BJ (cell line): ENCODE results near the gene SCARB1. TPM values are rescaled to one million over a fixed set of nuclear protein-coding genes. Genes with fewer than 3 reads are reported as not detected.

ENCODE experiments used
- CTCF ChIA-PET: fragments of 350-600 bp; formaldehyde crosslinking; extraction: SDS; loops from one replicate; lab custom pipeline; 2021; ENCODE audit warnings: antibody characterized with exemption, inconsistent platforms; lab: Yijun Ruan, JAX
- POLR2A ChIA-PET: fragments of 300-600 bp; sonication (Branson Sonifier 250); formaldehyde crosslinking; extraction: SDS; loops from one replicate; lab custom pipeline; 2021; ENCODE audit warnings: antibody characterized with exemption; lab: Charles Lee
- DNase-seq: peaks from one replicate; pipeline ENCODE4 v3.0.0-alpha.2; 2011; ENCODE audit warnings: low read depth
- H3K27me3 ChIP-seq: 2 replicates; pipeline ENCODE4 v1.6.0; 2011; ENCODE audit warnings: low read length; ENCODE audit not compliant: control insufficient read depth, insufficient read depth
- H3K36me3 ChIP-seq: 2 replicates; pipeline ENCODE4 v1.5.1; 2011; ENCODE audit warnings: low read length; ENCODE audit not compliant: control insufficient read depth, insufficient read depth
- H3K4me3 ChIP-seq: 2 replicates; pipeline ENCODE4 v1.5.1; 2011; ENCODE audit warnings: low read depth, mild to moderate bottlenecking, control low read depth, low read length
- polyA plus RNA-seq: library from polyadenylated mRNA; depleted of rRNA; stranded (reverse); fragments of >200 nt; gene quantifications from 2 replicates; pipeline ENCODE4 v1.2.3, GENCODE V29; 2011
- TF ChIP-seq, protein P1 (sequence below): IDR thresholded peaks from 2 replicates; pipeline ENCODE4 v1.5.1; 2011; ENCODE audit warnings: low read depth, mild to moderate bottlenecking, control low read depth, inconsistent platforms, low read length, moderate library complexity; ENCODE audit not compliant: insufficient read depth

Gene SCARB1
- polyA plus RNA-seq, 1 experiment = 38.4 TPM

- H3K4me3 ChIP-seq = no peak overlapping the region
- H3K27me3 ChIP-seq = no peaks in the 10 kb centered on the region
- TF ChIP-seq, protein P1, sequence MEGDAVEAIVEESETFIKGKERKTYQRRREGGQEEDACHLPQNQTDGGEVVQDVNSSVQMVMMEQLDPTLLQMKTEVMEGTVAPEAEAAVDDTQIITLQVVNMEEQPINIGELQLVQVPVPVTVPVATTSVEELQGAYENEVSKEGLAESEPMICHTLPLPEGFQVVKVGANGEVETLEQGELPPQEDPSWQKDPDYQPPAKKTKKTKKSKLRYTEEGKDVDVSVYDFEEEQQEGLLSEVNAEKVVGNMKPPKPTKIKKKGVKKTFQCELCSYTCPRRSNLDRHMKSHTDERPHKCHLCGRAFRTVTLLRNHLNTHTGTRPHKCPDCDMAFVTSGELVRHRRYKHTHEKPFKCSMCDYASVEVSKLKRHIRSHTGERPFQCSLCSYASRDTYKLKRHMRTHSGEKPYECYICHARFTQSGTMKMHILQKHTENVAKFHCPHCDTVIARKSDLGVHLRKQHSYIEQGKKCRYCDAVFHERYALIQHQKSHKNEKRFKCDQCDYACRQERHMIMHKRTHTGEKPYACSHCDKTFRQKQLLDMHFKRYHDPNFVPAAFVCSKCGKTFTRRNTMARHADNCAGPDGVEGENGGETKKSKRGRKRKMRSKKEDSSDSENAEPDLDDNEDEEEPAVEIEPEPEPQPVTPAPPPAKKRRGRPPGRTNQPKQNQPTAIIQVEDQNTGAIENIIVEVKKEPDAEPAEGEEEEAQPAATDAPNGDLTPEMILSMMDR = no peak
- DNase-seq = no peak
- POLR2A ChIA-PET = no interaction called here
- CTCF ChIA-PET = interaction anchor here (0.9 to 1.4 kb wide), 2 partner anchors 8 to 14 kb away, joined by 4 read pairs; no protein-coding TSS in a partner anchor
- H3K36me3 ChIP-seq = no peaks in the 10 kb centered on the region
These were observed 22.1 kb downstream of the SCARB1 start for GRCh38 chr12:124841558-124841945.

- TF ChIP-seq, protein P1 = no peak
- no peak overlapping the region for H3K4me3 ChIP-seq
- no peaks in the 10 kb centered on the region for H3K27me3 ChIP-seq
- ChIA-PET POLR2A (interaction anchor here (0.6 to 0.7 kb wide), 2 partner anchors 26 to 72 kb away, joined by 4 to 6 read pairs; partner anchors contain the start of gene SCARB1), CTCF (interaction anchor here (1.5 kb wide), 1 partner anchor 68 kb away, joined by 7 read pairs; no protein-coding TSS in a partner anchor)
- DNase-seq = peak; percentile 95
- H3K36me3 ChIP-seq = no peaks in the 10 kb centered on the region
These were observed 25.5 kb downstream of the SCARB1 start for GRCh38 chr12:124837958-124838803.

- no peaks in the 10 kb centered on the region for H3K27me3 ChIP-seq
- H3K4me3 ChIP-seq = no peak overlapping the region
- CTCF ChIA-PET = interaction anchor here (0.7 to 1.5 kb wide), 2 partner anchors 69 to 457 kb away, joined by 3 to 7 read pairs; no protein-coding TSS in a partner anchor
- TF ChIP-seq, protein P1 = no peak
- POLR2A ChIA-PET = no interaction called here
- DNase-seq = no peak
- H3K36me3 ChIP-seq = no peaks in the 10 kb centered on the region
These were observed 26.3 kb downstream of the SCARB1 start for GRCh38 chr12:124837249-124837897.

- POLR2A ChIA-PET = no interaction called here
- Histone ChIP-seq H3K4me3 (no peak overlapping the region), H3K27me3 (no peaks in the 10 kb centered on the region), H3K36me3 (no peaks in the 10 kb centered on the region)
- no peak for DNase-seq
- CTCF ChIA-PET = interaction anchor here (0.7 to 1.1 kb wide), 2 partner anchors 85 to 457 kb away, joined by 3 read pairs; no protein-coding TSS in a partner anchor
- TF ChIP-seq, protein P1 = no peak
These were observed 26.9 kb downstream of the SCARB1 start for GRCh38 chr12:124836759-124837158.
